Ectodermal cell (in vitro differentiated cells): ENCODE results near the gene MYL12B.

Experiments used
- H3K27ac ChIP-seq: 2 replicates; pipeline ENCODE4 v1.7.0; 2013; ENCODE audit warnings: mild to moderate bottlenecking, low read depth, low read length; ENCODE audit not compliant: insufficient read depth, poor library complexity, severe bottlenecking
- H3K27me3 ChIP-seq: 2 replicates; pipeline ENCODE4 v1.7.0; 2013; ENCODE audit warnings: mild to moderate bottlenecking, low read length; ENCODE audit not compliant: insufficient read depth, control insufficient read depth, poor library complexity, severe bottlenecking
- H3K36me3 ChIP-seq: one replicate; pipeline ENCODE4 v1.7.0; 2013; ENCODE audit warnings: low read length; ENCODE audit not compliant: control insufficient read depth, insufficient read depth
- H3K4me1 ChIP-seq: one replicate; pipeline ENCODE4 v1.7.0; 2013; ENCODE audit warnings: low read length; ENCODE audit not compliant: control insufficient read depth, insufficient read depth
- H3K4me3 ChIP-seq: 2 replicates; pipeline ENCODE4 v1.7.0; 2013; ENCODE audit warnings: low read depth, low read length, control low read depth; ENCODE audit not compliant: insufficient read depth
- H3K9me3 ChIP-seq: 2 replicates; pipeline ENCODE4 v1.7.0; 2013; ENCODE audit warnings: mild to moderate bottlenecking, low read length, moderate library complexity; ENCODE audit not compliant: control insufficient read depth
- WGBS, 2 experiments: methylation state at CpG; one replicate each; pipeline ENCODE4 v1.1.7; 2013; ENCODE audit warnings: missing lambda C conversion rate in 2 of 2; 5-methylcytosine and 5-hydroxymethylcytosine counted together

Gene MYL12B

DNA sequence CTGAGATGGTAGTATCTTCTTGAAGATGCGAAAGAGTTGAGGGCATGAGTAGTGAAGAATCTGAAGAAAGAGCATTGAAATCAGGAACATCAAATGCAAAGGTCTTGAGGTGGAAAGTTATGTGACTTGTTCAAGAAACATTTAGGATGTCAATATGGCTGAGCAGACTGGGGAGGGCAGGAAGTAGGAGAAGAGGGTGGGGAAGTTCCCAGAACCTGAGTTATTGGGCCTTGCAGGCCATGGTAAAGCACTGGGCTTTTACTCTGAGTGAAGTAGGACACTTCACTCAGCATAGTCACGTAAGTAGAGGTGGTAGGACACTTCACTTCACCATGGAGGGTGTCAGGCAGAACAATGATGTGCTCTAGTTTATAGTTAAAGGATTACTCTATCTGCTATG lies 26.1 kb upstream of the MYL12B start:
- H3K4me1 ChIP-seq, result no peaks in the 10 kb centered on the region
- WGBS, 2 experiments, result 95 to 97% methylated on average over 2 of the region's 2 CpGs

DNA sequence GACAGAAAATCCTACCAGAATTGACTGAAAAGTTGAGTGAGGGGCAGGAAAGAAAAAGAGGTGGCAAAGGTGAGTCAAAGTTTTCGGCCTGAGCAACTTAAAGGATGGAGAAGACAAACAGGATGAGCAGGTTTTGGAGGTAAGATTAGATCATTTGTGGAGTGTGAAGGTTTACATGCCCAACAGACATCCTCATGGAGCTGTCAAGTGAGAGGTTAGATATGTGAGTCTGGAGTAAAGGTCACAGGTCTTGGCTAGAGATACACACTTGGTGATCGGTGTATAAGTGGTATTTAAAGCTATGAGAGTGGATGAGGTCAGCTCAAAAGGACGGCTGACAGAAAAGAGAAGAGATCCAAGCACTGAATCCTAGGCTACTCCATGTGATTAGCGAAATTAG lies 25.5 kb upstream of the MYL12B start:
- whole genome bisulfite sequencing, 2 experiments, result 94 to 95% methylated on average over 4 of the region's 4 CpGs
- Histone ChIP-seq H3K27me3 (no peaks in the 10 kb centered on the region), H3K27ac (no peak overlapping the region), H3K4me1 (no peaks in the 10 kb centered on the region), H3K9me3 (no peaks in the 10 kb centered on the region), H3K4me3 (no peak overlapping the region), H3K36me3 (no peaks in the 10 kb centered on the region)

More for the DNA sequence above, 26.1 kb upstream of the MYL12B start:
- no peak overlapping the region for H3K27ac ChIP-seq
- H3K9me3 ChIP-seq, result no peaks in the 10 kb centered on the region
- H3K36me3 ChIP-seq, result no peaks in the 10 kb centered on the region
- H3K27me3 ChIP-seq, result no peaks in the 10 kb centered on the region
- no peak overlapping the region for H3K4me3 ChIP-seq

DNA sequence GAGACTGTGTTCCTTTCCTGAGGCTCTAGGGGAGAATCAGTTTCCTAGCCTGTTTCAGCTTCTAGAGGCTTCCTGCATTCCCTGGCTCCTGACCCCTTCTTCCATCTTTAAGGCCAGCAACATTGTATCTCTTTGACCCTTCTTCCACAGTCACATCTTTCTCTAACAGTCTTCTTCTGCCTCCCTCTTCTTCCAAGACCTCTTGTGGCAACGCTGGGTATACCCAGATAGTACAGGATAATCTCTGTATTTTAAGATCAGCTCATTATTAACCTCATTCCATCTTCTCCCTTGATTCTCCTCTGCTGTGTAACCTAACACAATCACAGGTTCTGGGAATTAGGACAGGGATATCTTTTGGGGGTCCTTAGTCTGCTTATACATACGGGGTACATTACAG lies 23.2 kb upstream of the MYL12B start:
- Histone ChIP-seq H3K4me1 (no peaks in the 10 kb centered on the region), H3K36me3 (no peaks in the 10 kb centered on the region), H3K9me3 (no peaks in the 10 kb centered on the region), H3K27me3 (no peaks in the 10 kb centered on the region), H3K4me3 (no peak overlapping the region), H3K27ac (no peak overlapping the region)
- WGBS, 2 experiments, result 89 to 91% methylated on average over 2 of the region's 2 CpGs

DNA sequence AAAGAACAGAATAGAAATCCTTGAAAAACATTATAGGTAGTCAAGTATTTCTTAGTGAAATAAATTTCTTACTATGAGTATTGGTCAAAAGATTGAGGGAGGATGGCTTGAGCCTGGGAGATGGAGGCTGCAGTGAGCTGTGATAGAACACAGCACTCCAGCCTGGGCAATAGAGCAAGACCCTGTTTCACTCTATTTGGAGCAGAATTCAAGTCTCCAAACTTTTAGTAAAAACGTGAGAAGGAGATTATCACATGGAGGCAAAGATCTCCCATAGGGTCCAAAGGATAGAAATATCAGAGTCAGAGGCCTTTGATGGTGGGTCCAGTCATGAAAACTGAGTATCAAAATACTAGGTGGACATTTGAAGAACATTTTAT lies 16.8 kb upstream of the MYL12B start:
- Histone ChIP-seq H3K27ac (no peak overlapping the region), H3K27me3 (no peaks in the 10 kb centered on the region), H3K36me3 (no peaks in the 10 kb centered on the region), H3K4me1 (peaks cover 6% of the 10 kb centered on the region), H3K9me3 (no peaks in the 10 kb centered on the region), H3K4me3 (no peak overlapping the region)
- WGBS, 2 experiments, result 85 to 88% methylated on average over 1 of the region's 1 CpG

DNA sequence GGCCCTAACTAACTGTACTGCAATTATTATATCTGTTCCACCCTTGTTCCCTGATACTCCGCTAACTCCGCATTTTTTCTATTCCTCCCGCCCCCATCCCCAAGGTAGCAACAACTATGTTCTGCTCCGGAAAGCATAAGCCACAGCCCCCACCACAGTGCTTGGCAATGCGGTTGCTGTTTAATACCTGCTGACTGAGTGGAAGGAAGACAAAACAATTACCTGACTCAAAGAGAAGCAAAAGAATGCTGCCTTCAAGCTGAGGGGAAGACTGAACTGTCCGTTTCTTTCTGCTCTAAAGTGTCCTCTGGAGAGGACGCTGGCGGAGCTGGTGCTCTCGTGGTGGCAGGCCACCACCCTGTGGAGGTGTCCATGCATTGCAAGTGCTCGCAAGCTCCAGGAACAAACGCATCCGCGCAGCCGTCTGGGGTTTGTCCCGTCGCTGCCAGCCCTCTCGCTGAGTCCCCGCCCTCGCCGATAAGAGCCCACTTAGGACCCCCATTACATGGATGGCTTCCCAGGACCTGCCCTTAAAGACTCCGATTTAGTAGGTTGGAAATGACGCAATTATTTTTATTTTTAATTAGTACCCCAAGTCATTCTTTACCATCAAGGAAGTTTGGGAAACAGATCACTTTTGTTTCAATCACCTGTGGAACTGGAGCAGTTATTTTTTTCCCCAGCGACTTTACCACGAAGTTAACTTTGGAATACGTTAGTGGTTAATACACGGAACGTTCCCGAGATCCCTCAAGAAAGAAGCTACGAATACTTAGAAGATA lies 15.9 kb upstream of the MYL12B start:
- Histone ChIP-seq H3K4me1 (peaks cover 6% of the 10 kb centered on the region), H3K4me3 (peak overlapping the region; percentile 13), H3K27me3 (no peaks in the 10 kb centered on the region), H3K36me3 (no peaks in the 10 kb centered on the region), H3K27ac (no peak overlapping the region), H3K9me3 (no peaks in the 10 kb centered on the region)
- WGBS, 2 experiments, result 37 to 38% methylated on average over 28 to 29 of the region's 29 CpGs

DNA sequence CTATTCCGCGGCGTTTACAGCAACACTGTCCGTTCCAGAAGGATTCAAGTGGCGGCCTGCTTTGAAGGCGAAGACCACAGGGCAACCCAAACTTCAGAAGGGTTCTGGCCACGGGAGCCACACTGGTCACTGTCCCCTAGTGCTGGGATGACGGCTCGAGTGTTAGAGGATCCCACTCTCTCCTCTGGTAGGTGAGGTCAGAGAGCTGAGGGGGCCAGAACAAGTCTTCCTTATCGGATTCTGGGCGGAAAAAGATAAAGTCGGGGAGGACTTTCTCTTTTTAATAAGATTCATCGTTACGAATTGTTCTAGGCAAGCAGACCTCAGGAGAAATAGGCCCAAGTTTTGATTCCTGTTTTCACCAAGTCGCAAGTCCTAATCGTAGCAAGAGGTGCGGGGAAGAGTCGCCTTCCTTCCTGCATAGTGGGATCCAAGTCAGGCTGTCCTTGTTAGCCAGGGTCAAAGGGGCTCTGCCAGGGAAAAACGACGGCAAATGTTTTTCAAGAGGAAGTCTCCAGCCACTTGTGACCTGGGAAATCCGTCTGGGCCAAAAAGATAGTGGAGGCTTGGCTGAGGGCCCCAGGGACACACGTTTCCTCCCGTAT lies 15.2 kb upstream of the MYL12B start:
- WGBS, 2 experiments, result 78 to 80% methylated on average over 23 of the region's 23 CpGs
- H3K27me3 ChIP-seq, result no peaks in the 10 kb centered on the region
- no peak overlapping the region for H3K4me3 ChIP-seq
- H3K36me3 ChIP-seq, result no peaks in the 10 kb centered on the region
- no peaks in the 10 kb centered on the region for H3K9me3 ChIP-seq
- H3K4me1 ChIP-seq, result peaks cover 6% of the 10 kb centered on the region
- no peak overlapping the region for H3K27ac ChIP-seq

DNA sequence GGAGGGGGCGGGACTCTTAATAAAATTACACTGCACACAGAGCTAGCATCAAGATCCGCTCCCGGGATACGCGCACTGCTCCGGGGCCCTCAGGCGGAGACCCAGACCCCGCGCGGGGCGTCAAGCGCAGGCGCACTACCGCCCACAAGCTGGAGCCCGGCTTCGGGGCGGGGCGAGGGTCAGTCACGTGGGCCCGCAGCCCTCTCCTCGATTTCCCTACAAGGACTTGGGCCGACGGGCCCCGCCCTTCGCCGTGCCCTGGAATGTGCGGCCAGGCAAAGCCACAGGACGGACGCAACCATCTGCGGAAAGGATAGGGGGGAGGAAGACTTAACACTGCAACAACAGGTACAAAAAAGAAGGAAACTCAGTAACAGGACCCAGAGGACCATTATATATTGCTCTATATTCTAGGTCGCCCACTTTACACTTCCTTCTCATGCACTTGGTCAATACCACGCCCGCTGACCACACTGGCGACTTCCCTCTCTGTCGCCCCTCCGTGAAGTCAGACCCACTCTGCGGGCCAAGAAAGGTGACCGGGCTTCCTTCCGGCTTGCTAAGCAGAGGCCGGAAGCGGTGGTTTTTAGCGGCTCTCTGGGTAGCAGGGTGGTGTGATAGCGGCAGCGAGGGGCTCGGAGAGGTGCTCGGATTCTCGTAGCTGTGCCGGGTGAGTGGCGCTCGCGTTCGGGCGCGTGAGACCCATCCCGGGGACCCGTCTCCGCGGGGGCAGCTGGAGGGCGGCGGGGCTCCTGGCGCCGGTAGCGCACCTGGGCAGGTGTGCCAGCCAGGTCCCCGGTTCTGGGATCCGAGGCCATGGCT lies 14.5 kb upstream of the MYL12B start, which contains the start of gene MYL12A:
Gene MYL12A, plus strand, starts transcription at position 562 of the 822 bp plus-strand sequence. CDS start 5,447 bp downstream, outside the sequence.
- H3K27ac ChIP-seq, result peak within 1 kb of the TSS; percentile 92
- H3K9me3 ChIP-seq, result no peaks in the 10 kb centered on the region
- peak within 1 kb of the TSS; percentile 83 for H3K4me3 ChIP-seq
- H3K4me1 ChIP-seq, result peaks cover 6% of the 10 kb centered on the region
- 1 to 2% methylated on average over 65 of the region's 65 CpGs for WGBS, 2 experiments
- H3K27me3 ChIP-seq, result no peaks in the 10 kb centered on the region
- H3K36me3 ChIP-seq, result no peaks in the 10 kb centered on the region

DNA sequence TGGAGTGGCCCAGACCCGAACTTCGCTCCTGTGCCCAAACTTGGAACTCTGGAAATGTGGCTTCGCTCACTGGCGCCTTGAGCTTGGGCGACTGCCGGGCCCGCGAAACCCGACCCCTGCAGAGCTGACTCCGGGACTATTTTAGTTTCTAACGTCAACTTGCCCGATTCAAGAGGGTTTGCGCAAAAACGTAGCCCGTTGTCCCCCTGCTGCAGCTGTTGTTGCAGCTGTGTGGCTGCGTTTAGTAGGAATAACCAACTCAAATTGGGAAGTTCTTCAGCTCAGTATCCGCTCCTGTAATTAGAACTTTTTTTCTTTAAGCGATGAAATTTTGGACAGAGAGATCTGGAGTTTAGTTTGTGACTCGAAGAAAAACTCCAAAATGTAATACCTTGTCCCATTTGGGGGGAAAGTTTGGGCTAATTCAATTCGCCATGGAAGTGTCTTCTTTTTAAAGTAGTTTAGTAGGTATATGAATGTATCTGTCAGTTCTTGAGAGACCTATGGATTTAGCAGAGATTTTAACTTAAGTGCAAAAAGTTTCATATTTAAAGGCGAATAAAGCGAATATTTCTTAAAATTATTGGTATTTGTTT lies 13.8 kb upstream of the MYL12B start:
- H3K27ac ChIP-seq, result peak overlapping the region; percentile 92
- 0% methylated on average over 22 of the region's 22 CpGs for WGBS, 2 experiments
- H3K36me3 ChIP-seq, result peaks cover 1% of the 10 kb centered on the region

DNA sequence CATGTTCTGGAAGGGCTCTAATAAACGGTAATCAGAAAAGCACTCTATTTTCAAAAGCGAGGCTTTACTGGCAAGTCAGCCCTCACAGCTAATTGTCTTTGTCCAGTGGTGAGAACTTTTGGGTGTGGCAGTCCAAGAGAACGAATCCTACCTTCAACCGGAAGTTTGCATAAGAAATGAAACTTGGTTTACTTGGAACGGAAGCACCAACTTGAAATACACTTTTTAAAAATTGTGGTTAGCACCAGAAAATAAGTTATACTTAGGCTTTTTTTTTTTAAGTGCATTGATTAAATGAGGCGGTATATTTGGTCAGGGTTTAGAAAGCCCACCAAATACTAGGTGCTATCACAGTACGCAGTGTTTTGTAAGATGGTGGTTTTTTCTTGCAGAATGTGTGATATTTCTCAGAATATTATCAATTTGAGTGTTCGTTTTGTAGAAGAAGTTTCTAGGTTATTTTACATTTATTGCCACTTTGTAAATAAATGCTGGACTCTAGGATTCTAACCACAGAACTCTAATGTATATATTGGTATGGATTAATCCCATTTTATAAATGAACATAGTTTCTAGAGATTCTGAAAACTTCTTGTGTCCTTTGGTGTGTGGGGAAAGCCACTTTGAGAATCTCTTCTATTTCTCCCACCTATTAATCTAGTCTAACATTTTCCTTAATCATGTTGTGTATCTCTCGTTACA lies 13.1 kb upstream of the MYL12B start:
- Histone ChIP-seq H3K27ac (no peak overlapping the region), H3K27me3 (no peaks in the 10 kb centered on the region), H3K36me3 (peaks cover 8% of the 10 kb centered on the region), H3K4me1 (peaks cover 6% of the 10 kb centered on the region), H3K4me3 (peak overlapping the region; percentile 83), H3K9me3 (no peaks in the 10 kb centered on the region)
- WGBS, 2 experiments, result 24 to 26% methylated on average over 8 to 9 of the region's 9 CpGs

More for the DNA sequence above, 13.8 kb upstream of the MYL12B start:
- Histone ChIP-seq H3K9me3 (no peaks in the 10 kb centered on the region), H3K27me3 (no peaks in the 10 kb centered on the region), H3K4me3 (peak overlapping the region; percentile 83), H3K4me1 (peaks cover 6% of the 10 kb centered on the region)
